Esophagus muscularis mucosa (tissue), 4 donors: ENCODE data around the gene SKIC2. TPM values are rescaled to one million over a fixed set of nuclear protein-coding genes. Genes with fewer than 3 reads are reported as not detected.

ENCODE experiments used
- DNase-seq: peaks from one replicate; pipeline ENCODE4 v3.0.0-alpha.2; 2017; ENCODE audit errors: extremely low spot score
- H3K27ac ChIP-seq, 4 donors: fragments of 200-600 bp; sonication (generic); replicated peaks in 1 of 4; 1 replicate in 3 of 4; 2 replicates in 1 of 4; pipeline ENCODE4 v1.5.1; 2016 to 2019; ENCODE audit warnings: mild to moderate bottlenecking in 1 of 4
- H3K27me3 ChIP-seq, 4 donors: fragments of 200-600 bp; sonication (generic); one replicate each; pipeline versions ENCODE4 v1.5.1 to v1.6.0; 2016 to 2019
- H3K36me3 ChIP-seq, 4 donors: fragments of 200-600 bp; sonication (generic); one replicate each; pipeline ENCODE4 v1.5.1; 2016 to 2019
- H3K4me1 ChIP-seq, 4 donors: fragments of 200-600 bp; sonication (generic); one replicate each; pipeline ENCODE4 v1.5.1; 2016 to 2019
- H3K4me3 ChIP-seq, 4 donors: fragments of 200-600 bp; sonication (generic); 1 replicate in 2 of 4; 2 replicates in 2 of 4; pipeline ENCODE4 v1.5.1; 2016 to 2019; ENCODE audit warnings: mild to moderate bottlenecking in 4 of 4, moderate library complexity in 1 of 4
- H3K9me3 ChIP-seq, 4 donors: fragments of 200-600 bp; sonication (generic); 1 replicate in 3 of 4; 2 replicates in 1 of 4; pipeline ENCODE4 v1.5.1; 2016 to 2019
- CTCF ChIP-seq, 3 experiments: fragments of 200-600 bp in 2 of 3; fragments of 450-650 bp in 1 of 3; sonication (generic) in 2 of 3; IDR thresholded peaks; one replicate each; pipeline ENCODE4 v1.5.1; 2017 to 2019; ENCODE audit warnings: antibody characterized with exemption in 3 of 3, mild to moderate bottlenecking in 2 of 3, moderate library complexity in 1 of 3
- EP300 ChIP-seq: sonication (generic); formaldehyde crosslinking; IDR thresholded peaks from one replicate; pipeline ENCODE4 v1.6.1; 2017; ENCODE audit warnings: antibody characterized with exemption
- POLR2A ChIP-seq: fragments of 450-650 bp; IDR thresholded peaks from one replicate; pipeline ENCODE4 v1.6.1; 2017; ENCODE audit warnings: antibody characterized with exemption, moderate library complexity, mild to moderate bottlenecking, low read depth
- POLR2AphosphoS5 ChIP-seq, 2 donors: sonication (generic); formaldehyde crosslinking; IDR thresholded peaks; one replicate each; pipeline ENCODE4 v1.6.1; 2017; ENCODE audit warnings: antibody characterized with exemption in 2 of 2
- WGBS: methylation state at CpG from one replicate; pipeline ENCODE4 v1.1.5; 2018; 5-methylcytosine and 5-hydroxymethylcytosine counted together
- intact Hi-C: fragments of 100-400 bp; cut with DNase I; formaldehyde crosslinking; loops from one replicate; pipeline ENCODE4 v1.15.1; 2023
- total RNA-seq, 4 donors: library from RNA; depleted of rRNA; stranded (reverse); fragments of >200 nt; gene quantifications; one replicate each; pipeline versions ENCODE4 v1.1.0 to v1.2.1, GENCODE V29; 2016

Gene SKIC2
- total RNA-seq, 4 donors from 2014 or later = 23.3 to 33.2 (median 28.5) TPM

- no peak for DNase-seq
- intact Hi-C loops = no loop called here
- WGBS = 77% methylated on average over 8 of the region's 8 CpGs
Measured at GRCh38 chr6:31918069-31918720, 40.8 kb upstream of the SKIC2 start.

GRCh38 chr6:31919624-31920303 lies 39.2 kb upstream of the SKIC2 start:
- 85% methylated on average over 6 of the region's 6 CpGs for WGBS
- Histone ChIP-seq H3K4me3 (no peak overlapping the region), H3K27me3 (no peaks in the 10 kb centered on the region), H3K36me3 (no peaks in the 10 kb centered on the region), H3K27ac (no peak overlapping the region), H3K4me1 (no peaks in the 10 kb centered on the region), H3K9me3 (no peaks in the 10 kb centered on the region)
- TF ChIP-seq POLR2A = no peak
- no peak for TF ChIP-seq POLR2AphosphoS5 (IDR thresholded peaks at IDR 0.05)
- no peak for TF ChIP-seq CTCF (IDR thresholded peaks at IDR 0.05)
- no peak for TF ChIP-seq EP300
- intact Hi-C loops = loop anchor here (10.0 kb wide), 1 partner anchor 355 kb away; no protein-coding TSS in a partner anchor
- DNase-seq = no peak

More at GRCh38 chr6:31918069-31918720, 40.8 kb upstream of the SKIC2 start:
- Histone ChIP-seq H3K4me1 (no peaks in the 10 kb centered on the region), H3K27me3 (no peaks in the 10 kb centered on the region), H3K27ac (no peak overlapping the region), H3K9me3 (no peaks in the 10 kb centered on the region), H3K4me3 (no peak overlapping the region), H3K36me3 (no peaks in the 10 kb centered on the region)
- TF ChIP-seq POLR2AphosphoS5 (IDR thresholded peaks at IDR 0.05) (no peak), POLR2A (no peak), CTCF (IDR thresholded peaks at IDR 0.05) (no peak), EP300 (no peak)

GRCh38 chr6:31920811-31921210 lies 38.2 kb upstream of the SKIC2 start:
- H3K27ac ChIP-seq = no peak overlapping the region
- WGBS = 57% methylated on average over 2 of the region's 2 CpGs
- no peak for DNase-seq
- H3K4me1 ChIP-seq = no peaks in the 10 kb centered on the region
- TF ChIP-seq CTCF (IDR thresholded peaks at IDR 0.05) = no peak
- no peak for TF ChIP-seq POLR2A
- no peak for TF ChIP-seq EP300
- TF ChIP-seq POLR2AphosphoS5 (IDR thresholded peaks at IDR 0.05) = no peak
- no peaks in the 10 kb centered on the region for H3K9me3 ChIP-seq
- no peak overlapping the region for H3K4me3 ChIP-seq
- no peaks in the 10 kb centered on the region for H3K27me3 ChIP-seq
- intact Hi-C loops = loop anchor here (10.0 kb wide), 1 partner anchor 354 kb away; no protein-coding TSS in a partner anchor
- no peaks in the 10 kb centered on the region for H3K36me3 ChIP-seq

- no peak for DNase-seq
- intact Hi-C loops = loop anchor here (10.0 kb wide), 1 partner anchor 352 kb away; no protein-coding TSS in a partner anchor
- Histone ChIP-seq H3K4me3 (no peak overlapping the region), H3K4me1 (no peaks in the 10 kb centered on the region), H3K36me3 (no peaks in the 10 kb centered on the region), H3K9me3 (no peaks in the 10 kb centered on the region), H3K27me3 (no peaks in the 10 kb centered on the region), H3K27ac (no peak overlapping the region)
- WGBS = 10% methylated on average over 5 of the region's 5 CpGs
- TF ChIP-seq POLR2AphosphoS5 (IDR thresholded peaks at IDR 0.05) (no peak), EP300 (no peak), CTCF (IDR thresholded peaks at IDR 0.05) (no peak)
Measured at GRCh38 chr6:31922942-31923341, 36.0 kb upstream of the SKIC2 start.
